RPMI7951 (cell line): Measurements from ENCODE around the gene THBD. TPM values are rescaled to one million over a fixed set of nuclear protein-coding genes. Genes with fewer than 3 reads are reported as not detected.

Experiments
- DNase-seq: peaks from one replicate; pipeline ENCODE4 v3.0.0-alpha.2; 2012; ENCODE audit warnings: low read depth
- total RNA-seq: library from RNA; depleted of rRNA; stranded (reverse); fragments of >200 nt; shearing (Covaris generic); gene quantifications from 2 replicates; pipeline ENCODE4 v1.2.3, GENCODE V29; 2014; rRNA removed

Gene THBD
- total RNA-seq, 1 experiment from 2014 or later: 18.0 TPM

DNA sequence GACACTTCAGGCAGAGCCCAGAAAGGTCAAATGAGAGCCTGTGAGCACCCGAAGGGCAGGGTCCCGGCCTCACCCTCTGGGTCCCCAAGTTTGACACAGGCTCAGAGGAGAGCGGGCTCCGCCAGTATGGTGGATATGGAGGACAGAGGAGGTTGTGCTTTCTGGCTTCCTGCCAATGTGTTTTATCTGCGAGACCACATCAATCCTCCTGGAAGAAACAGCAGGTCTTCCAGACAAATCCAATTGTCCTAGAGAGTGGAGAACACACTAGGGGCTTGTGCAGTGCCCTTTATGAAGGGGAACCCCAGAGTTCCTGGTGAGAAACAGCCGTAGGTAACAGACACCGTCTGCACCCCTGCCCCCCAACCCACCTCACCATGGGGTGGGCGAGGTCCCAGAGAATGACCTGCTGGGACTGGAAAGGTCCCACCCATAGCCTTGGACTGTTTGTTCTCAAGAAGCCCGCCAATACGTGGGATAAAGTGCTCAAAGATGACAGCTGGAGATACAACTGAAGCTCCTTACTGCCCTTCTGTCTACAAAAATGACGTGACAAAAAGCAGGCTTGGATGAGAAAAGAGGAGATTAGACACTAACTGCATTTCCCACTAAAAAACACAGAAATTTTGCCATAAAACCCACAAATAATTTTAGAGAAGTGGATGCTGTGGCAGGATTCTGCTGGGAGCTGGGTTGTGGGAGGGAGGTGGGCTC, 38.3 kb downstream of the THBD start:
- no peak for DNase-seq

DNA sequence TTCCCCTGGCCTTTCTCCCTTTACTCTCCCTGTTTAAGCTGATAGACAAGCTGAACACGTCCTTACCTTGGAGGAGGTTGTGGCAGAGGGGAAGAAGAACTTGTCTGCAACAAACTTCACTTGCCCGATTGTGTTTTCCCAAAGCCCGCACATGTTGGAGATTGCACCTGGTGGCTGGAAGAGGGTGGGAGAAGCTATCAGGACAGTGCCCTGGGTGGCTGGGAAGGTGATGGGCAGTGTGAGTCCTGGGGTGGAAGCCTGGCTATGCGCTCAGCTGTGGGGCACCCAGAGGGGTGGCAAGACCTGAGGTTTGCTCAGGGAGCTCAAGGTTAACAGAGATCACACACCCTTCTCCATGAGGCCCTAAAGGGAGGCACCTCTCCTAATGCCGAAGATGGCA, 39.4 kb downstream of the THBD start:
- no peak for DNase-seq

DNA sequence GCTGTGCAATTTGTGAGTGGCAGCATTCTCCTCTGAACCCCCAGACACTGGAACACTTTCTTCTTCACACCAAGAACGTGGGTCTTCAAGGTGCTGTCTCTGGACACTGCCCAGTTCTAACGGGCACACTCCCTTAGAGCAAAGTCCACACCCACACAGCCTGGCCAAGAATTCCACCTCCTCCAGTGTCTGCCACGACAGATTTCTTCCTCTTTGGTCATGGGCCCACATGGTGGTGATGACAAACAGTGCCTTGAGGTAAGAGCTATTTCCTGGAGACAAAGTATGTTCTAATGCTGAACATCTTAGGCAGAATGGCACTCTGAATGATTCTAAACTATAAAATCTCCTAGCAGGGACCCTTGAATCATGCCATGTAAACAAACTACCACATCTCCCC, 39.8 kb downstream of the THBD start:
- peak; percentile 60 for DNase-seq

DNA sequence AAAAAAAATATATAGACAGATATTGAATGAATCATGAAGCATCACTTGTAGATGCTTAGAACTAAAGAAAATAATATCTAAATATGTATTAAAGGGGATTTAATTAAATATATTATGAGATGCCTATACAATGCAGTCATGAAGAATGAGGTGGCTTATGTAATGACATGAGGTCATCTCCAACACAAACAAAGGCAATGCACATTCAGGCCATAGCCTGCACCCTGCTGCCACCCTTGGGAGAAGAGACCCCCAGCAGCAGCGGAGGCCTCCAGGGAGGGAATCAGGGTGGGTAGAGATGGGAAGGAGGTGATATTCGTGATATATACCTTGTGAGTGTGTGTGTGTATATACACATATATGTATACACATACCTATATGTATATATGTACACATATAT, 40.8 kb downstream of the THBD start:
- no peak for DNase-seq

DNA sequence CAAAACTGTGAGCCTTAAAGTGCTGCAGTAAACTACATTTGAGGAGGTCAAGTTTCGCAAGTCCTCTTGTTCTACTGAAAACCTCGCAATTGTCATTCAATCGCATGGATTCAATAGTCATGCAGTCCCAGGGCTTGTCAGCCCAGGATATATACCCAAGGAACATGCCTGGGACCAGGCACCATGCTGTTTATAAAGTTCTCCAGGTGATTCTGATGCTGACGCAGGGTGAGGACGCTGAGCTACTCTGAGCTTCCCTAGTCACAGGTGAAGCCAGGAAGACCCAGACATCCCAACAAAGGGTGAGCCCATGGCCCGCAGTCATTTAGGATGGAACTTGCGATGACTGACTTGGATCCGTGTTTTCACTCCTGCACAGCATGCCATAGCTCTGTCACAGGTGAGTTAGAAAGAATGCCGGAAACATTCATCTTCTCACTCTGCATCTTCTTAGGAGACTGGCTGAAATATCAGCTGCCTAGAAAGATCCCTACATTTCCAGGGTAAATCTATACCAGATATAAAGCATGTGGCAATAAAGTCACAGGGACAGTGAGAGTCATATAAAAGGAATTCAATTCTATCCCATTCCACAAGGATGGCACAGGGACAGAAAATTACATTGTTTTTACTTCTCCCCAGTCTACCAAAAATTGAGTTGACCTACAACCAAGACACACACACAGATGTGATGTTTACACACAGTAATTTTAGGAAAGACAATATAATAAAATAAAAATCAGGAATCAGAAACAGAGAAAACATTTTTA, 41.4 kb downstream of the THBD start:
- DNase-seq: no peak

DNA sequence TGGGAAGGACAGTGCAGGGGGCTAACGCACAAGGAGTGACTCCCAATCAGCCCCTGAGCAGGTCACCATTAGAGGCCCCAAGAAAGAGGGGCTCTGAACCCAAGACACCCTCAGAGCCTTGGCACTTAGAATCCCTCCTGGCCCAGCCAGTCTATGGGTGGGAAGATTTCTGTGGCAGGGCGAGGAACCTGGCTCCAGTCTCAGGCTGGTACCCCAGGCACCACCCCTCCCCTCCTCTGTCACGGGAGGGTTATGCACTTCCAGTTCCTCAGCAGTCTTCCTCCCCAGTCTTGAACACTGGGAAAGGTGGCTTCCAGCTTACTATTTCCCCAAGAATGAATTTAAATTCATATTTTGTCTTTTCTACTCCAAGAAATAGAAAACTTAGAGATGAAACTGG, 42.0 kb downstream of the THBD start:
- no peak for DNase-seq

DNA sequence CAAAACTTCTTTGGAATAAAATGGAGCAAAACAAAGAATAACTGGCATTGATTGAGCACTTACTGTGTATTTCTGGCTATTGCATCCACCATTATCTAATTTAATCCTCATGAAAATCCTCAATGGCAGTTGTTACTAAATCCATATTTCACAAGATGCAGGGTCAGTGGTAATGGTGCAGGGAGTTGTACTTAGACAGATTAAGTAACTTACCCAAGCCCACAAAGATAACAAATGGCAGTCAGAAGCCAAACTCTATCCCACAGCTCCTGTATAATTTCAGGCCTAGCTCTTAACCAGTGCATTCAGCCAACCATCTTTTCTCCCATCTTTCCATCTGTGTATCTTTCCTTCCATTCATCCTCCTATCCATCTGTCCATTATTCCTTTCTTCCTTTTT, 43.7 kb downstream of the THBD start:
- no peak for DNase-seq

DNA sequence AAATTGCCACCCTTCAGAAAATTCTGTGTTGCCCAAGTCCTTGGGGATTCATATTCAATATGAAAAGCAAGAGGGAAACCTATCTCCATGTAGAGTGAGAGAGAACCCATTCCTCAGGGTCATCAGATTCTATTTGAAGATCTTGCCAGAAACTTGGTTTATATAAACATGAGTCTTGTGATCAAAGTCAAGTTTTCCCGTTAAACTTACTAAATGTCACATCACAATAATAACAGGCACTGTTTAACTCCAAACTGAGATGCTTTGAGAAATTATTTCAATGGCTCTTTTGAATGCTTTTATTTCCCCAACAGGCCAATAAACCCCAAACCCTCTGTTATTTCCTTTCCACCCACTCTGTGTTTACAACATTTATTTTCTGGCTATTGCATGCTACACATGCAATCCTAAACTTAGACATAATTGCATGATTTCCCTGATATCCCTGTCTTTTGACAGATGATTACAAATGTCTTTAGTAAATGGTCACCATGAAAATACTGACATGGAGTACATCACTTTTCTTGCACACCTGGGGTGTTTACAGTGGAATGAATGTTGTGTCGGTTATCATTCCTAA, 45.5 kb downstream of the THBD start:
- no peak for DNase-seq

DNA sequence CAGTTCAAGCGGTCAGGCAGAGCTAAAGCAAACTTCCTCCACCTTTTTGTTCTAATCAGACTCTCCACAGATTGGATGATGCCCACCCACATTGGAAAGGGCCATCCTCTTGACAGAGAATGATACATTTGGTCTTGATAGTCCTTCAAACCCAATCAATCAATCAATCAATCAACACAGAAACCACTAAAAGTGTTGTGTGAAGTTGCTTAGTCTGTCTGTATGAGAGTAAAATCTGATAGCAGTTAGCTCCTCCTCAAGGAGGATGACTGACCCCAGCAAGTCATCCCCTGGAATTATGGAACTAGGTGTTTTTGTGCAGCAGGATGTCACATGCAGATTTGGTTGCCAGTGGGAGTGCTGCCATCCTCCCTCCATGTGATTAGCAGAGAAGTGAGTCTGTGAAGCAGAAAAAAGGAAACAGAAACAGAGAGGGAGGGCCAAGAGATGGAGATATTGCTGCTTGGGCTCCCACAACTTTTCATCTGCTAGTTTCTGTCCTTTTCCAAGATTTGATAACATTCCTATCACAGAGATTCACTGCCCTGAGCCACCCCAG, 46.3 kb downstream of the THBD start:
- no peak for DNase-seq

DNA sequence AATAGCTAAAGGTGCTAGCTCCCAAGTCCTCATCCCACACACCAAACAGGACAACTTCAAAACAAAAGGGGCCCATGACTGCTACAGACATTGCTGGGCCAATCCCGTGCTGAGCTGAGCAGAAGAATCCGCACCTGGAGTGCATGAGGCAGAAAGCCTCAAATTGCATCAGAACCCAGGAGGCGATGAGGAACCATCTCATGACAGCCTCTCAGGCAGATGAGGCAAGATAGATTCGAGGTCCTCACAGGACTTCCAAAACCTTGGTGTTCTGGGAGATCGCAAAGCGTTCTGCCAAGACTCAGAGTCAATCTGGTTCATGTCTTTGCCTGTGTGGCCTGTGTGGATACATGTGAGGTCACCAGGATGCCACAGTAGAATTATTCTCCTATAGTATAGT, 47.2 kb downstream of the THBD start:
- DNase-seq: no peak

DNA sequence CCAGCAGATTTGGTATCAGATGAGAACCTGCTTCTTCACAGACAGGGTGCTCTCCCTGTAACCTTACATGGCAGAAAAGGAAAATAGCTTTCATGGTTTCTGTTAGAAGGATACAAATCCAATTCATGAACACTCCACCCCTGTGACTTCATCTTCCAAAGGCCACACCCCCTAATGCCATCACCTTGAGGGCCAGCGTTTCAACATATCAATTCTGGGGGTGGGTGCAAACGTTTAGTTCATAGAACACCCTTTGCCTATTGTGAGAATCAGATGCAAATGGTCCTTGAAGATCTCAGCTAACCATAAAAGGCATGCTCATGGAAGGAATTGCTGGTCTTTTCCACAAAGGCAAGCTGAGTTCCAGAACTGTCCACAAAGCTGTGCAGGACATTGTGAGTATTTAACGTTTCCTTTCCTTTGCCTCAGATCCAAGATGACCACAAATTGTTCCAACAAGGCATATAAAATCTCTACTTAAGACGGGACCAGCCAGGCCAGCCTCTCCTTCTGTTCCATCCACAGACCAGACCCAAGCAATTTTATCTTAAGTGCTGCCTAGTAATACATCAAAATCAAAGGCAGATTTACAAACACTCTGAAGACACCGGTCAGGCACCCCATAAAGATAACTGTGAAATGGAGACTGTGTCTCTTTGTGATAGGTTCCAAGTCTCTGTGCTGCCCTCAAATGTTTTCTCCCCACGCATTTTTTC, 49.1 kb downstream of the THBD start:
- DNase-seq: no peak

DNA sequence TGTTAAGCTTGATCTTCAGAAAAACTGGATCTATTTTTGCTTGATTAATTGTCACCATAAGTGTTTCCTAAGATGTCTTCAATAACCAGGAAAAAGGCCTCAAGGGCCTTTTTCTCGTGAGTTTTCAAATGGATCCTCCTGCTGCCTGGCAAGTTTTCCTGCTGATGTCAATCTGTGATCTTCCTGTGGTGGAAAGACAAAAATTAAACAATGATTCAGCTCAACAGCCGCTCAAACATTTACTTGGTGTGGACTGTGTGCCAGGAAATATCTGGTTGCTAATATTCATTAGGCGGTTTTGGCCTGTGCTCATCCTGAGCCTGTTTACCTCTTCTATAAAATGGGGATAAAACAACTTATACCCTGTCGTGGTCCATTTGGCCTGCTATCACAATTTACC, 49.7 kb downstream of the THBD start:
- DNase-seq: peak; percentile 56

DNA sequence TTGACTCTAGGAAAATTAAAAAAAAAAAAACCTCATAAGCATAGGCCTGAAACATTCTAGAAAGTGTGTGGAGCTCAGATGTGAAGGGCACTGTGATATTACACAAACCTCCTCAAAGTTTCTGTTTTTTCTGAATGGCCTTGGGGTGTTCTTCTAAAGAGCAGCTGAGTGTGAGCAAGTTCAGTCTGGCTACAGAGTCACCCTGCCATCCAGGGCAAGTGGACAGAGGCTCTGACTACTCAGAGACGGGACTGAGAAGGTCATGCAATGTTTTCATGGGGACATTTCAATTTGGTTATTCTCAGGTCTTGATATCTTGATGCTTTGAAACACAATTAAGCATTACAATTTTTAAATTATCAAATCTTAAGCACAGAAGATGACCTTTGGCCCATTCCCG, 51.0 kb downstream of the THBD start:
- no peak for DNase-seq

DNA sequence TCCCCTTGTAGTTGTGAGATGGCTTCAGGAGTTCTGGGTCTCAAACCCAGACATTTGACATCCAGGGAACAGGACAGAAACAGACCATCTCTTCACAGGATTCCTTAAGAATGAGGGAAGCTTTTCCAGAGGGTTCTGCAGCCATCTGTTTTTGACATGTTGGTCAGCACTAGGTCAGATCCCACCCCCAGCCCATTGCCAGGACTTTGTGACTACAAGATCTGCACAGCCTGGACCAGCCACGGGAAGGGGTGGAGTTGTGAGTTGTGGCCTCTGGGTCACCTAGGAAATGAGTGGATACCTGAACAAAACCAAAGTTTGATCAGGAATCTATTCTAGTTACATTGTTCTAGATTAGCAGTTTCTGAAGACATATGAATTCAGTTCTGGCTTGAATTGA, 53.5 kb downstream of the THBD start:
- no peak for DNase-seq

Other genes with a start within 250 kb of the THBD start
- gene SSTR4, start 14.4 kb downstream of the THBD start, total RNA-seq: not detected in 2 replicates
- gene CD93, start 36.7 kb upstream of the THBD start, total RNA-seq: under 0.01 TPM in 1 of 2 replicates, not detected in the other